ENCODE data around the gene ACAP1.

DNA sequence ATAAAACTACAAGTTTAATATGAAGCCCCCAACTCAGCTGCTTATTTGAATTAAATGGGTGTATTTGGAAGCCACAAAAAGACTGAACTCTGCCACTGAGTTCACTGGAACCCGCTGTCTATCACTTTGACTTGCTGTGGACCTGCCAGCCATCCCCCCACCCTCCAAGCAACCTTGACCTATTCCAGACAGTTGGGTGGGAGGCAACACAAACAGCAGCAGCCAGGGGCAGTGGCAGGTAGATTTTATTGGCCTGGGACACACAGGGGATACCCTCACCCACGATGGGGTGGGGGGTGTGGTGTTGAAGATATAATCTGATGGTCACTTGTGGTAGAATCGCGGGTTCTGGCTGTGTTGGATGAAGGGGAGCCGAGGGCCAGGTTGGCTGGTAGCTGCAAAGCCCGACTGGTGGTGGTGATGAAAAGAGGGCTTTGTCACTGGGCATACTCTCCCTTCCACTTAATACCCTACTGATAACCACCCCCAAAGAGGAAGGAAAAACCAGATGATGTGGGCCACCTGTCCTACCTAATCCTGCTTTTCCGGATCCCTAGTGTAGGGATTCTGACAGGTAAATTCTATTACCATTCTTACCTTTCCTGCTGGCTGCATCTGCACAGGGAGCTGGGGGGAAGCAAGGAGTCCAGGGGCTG lies 23.8 kb upstream of the ACAP1 start:
- TF ChIP-seq, protein P1, sequence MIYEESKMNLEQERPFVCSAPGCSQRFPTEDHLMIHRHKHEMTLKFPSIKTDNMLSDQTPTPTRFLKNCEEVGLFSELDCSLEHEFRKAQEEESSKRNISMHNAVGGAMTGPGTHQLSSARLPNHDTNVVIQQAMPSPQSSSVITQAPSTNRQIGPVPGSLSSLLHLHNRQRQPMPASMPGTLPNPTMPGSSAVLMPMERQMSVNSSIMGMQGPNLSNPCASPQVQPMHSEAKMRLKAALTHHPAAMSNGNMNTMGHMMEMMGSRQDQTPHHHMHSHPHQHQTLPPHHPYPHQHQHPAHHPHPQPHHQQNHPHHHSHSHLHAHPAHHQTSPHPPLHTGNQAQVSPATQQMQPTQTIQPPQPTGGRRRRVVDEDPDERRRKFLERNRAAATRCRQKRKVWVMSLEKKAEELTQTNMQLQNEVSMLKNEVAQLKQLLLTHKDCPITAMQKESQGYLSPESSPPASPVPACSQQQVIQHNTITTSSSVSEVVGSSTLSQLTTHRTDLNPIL (CRISPR knock-in tag; IDR thresholded peaks at IDR 0.05; ENCODE audit: low read depth): no peak
- TF ChIP-seq RARB (CRISPR knock-in tag; IDR thresholded peaks at IDR 0.05) (no peak), SNAI2 (CRISPR knock-in tag; IDR thresholded peaks at IDR 0.05) (no peak), GLIS3 (CRISPR knock-in tag; IDR thresholded peaks at IDR 0.05) (no peak), ISL1 (CRISPR knock-in tag; IDR thresholded peaks at IDR 0.05) (no peak), TOX (CRISPR knock-in tag; IDR thresholded peaks at IDR 0.05; ENCODE audit: borderline replicate concordance) (no peak), ZFP3 (CRISPR knock-in tag; IDR thresholded peaks at IDR 0.05) (no peak), BACH2 (CRISPR knock-in tag; IDR thresholded peaks at IDR 0.05; ENCODE audit: borderline replicate concordance) (no peak)
- TF ChIP-seq, protein P2, sequence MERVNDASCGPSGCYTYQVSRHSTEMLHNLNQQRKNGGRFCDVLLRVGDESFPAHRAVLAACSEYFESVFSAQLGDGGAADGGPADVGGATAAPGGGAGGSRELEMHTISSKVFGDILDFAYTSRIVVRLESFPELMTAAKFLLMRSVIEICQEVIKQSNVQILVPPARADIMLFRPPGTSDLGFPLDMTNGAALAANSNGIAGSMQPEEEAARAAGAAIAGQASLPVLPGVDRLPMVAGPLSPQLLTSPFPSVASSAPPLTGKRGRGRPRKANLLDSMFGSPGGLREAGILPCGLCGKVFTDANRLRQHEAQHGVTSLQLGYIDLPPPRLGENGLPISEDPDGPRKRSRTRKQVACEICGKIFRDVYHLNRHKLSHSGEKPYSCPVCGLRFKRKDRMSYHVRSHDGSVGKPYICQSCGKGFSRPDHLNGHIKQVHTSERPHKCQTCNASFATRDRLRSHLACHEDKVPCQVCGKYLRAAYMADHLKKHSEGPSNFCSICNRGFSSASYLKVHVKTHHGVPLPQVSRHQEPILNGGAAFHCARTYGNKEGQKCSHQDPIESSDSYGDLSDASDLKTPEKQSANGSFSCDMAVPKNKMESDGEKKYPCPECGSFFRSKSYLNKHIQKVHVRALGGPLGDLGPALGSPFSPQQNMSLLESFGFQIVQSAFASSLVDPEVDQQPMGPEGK (CRISPR knock-in tag; IDR thresholded peaks at IDR 0.05; ENCODE audit: borderline replicate concordance): no peak
- TF ChIP-seq, protein P3, sequence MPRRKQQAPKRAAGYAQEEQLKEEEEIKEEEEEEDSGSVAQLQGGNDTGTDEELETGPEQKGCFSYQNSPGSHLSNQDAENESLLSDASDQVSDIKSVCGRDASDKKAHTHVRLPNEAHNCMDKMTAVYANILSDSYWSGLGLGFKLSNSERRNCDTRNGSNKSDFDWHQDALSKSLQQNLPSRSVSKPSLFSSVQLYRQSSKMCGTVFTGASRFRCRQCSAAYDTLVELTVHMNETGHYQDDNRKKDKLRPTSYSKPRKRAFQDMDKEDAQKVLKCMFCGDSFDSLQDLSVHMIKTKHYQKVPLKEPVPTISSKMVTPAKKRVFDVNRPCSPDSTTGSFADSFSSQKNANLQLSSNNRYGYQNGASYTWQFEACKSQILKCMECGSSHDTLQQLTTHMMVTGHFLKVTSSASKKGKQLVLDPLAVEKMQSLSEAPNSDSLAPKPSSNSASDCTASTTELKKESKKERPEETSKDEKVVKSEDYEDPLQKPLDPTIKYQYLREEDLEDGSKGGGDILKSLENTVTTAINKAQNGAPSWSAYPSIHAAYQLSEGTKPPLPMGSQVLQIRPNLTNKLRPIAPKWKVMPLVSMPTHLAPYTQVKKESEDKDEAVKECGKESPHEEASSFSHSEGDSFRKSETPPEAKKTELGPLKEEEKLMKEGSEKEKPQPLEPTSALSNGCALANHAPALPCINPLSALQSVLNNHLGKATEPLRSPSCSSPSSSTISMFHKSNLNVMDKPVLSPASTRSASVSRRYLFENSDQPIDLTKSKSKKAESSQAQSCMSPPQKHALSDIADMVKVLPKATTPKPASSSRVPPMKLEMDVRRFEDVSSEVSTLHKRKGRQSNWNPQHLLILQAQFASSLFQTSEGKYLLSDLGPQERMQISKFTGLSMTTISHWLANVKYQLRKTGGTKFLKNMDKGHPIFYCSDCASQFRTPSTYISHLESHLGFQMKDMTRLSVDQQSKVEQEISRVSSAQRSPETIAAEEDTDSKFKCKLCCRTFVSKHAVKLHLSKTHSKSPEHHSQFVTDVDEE (CRISPR knock-in tag; IDR thresholded peaks at IDR 0.05): no peak

Measured in SK-N-SH treated with all-trans-retinoic acid at 6 μM for 48 hours (cell line).